Measurements from ENCODE around the gene CSNK2A1.
"Not testable (repeated sequence)": the region's sequence is repeated elsewhere in the genome, so short reads cannot be mapped to it uniquely, and the experiment has no call there.

CSNK2A1 gene

GRCh38 chr20:461254-462198, 82.1 kb downstream of the CSNK2A1 start:
- Histone ChIP-seq H3K4me3 (ENCODE audit: low read depth, low read length) (peak overlapping the region; percentile 86), H3K36me3 (ENCODE audit: control insufficient read depth, insufficient read depth, low read length) (no peaks in the 10 kb centered on the region), H3K27me3 (ENCODE audit: control insufficient read depth, insufficient read depth, low read length) (peaks cover 22% of the 10 kb centered on the region), H3K4me1 (ENCODE audit: control insufficient read depth, insufficient read depth, low read length) (peaks cover 2% of the 10 kb centered on the region), H3K9me3 (ENCODE audit: control insufficient read depth, insufficient read depth, low read length) (no peaks in the 10 kb centered on the region), H3K9ac (ENCODE audit: low read depth, low read length) (peak overlapping the region; percentile 54)

- Histone ChIP-seq H3K27me3 (ENCODE audit: control insufficient read depth, insufficient read depth, low read length) (peaks cover 22% of the 10 kb centered on the region), H3K4me1 (ENCODE audit: control insufficient read depth, insufficient read depth, low read length) (peaks cover 2% of the 10 kb centered on the region), H3K9me3 (ENCODE audit: control insufficient read depth, insufficient read depth, low read length) (no peaks in the 10 kb centered on the region), H3K9ac (ENCODE audit: low read depth, low read length) (no peak overlapping the region), H3K4me3 (ENCODE audit: low read depth, low read length) (no peak overlapping the region), H3K36me3 (ENCODE audit: control insufficient read depth, insufficient read depth, low read length) (no peaks in the 10 kb centered on the region)
These were observed 82.9 kb downstream of the CSNK2A1 start for GRCh38 chr20:460707-461106.

GRCh38 chr20:460180-460579, 83.4 kb downstream of the CSNK2A1 start:
- Histone ChIP-seq H3K4me1 (ENCODE audit: control insufficient read depth, insufficient read depth, low read length) (peaks cover 2% of the 10 kb centered on the region), H3K36me3 (ENCODE audit: control insufficient read depth, insufficient read depth, low read length) (no peaks in the 10 kb centered on the region), H3K27me3 (ENCODE audit: control insufficient read depth, insufficient read depth, low read length) (peaks cover 21% of the 10 kb centered on the region), H3K9ac (ENCODE audit: low read depth, low read length) (no peak overlapping the region), H3K4me3 (ENCODE audit: low read depth, low read length) (no peak overlapping the region), H3K9me3 (ENCODE audit: control insufficient read depth, insufficient read depth, low read length) (no peaks in the 10 kb centered on the region)

- Histone ChIP-seq H3K36me3 (ENCODE audit: control insufficient read depth, insufficient read depth, low read length) (no peaks in the 10 kb centered on the region), H3K9ac (ENCODE audit: low read depth, low read length) (no peak overlapping the region), H3K27me3 (ENCODE audit: control insufficient read depth, insufficient read depth, low read length) (peaks cover 14% of the 10 kb centered on the region), H3K4me1 (ENCODE audit: control insufficient read depth, insufficient read depth, low read length) (peaks cover 2% of the 10 kb centered on the region), H3K4me3 (ENCODE audit: low read depth, low read length) (no peak overlapping the region), H3K9me3 (ENCODE audit: control insufficient read depth, insufficient read depth, low read length) (no peaks in the 10 kb centered on the region)
These were observed 84.8 kb downstream of the CSNK2A1 start for GRCh38 chr20:458776-459175.

GRCh38 chr20:454951-455350, 88.6 kb downstream of the CSNK2A1 start:
- H3K9me3 ChIP-seq (ENCODE audit: control insufficient read depth, insufficient read depth, low read length), result no peaks in the 10 kb centered on the region
- no peaks in the 10 kb centered on the region for H3K36me3 ChIP-seq (ENCODE audit: control insufficient read depth, insufficient read depth, low read length)
- no peaks in the 10 kb centered on the region for H3K4me1 ChIP-seq (ENCODE audit: control insufficient read depth, insufficient read depth, low read length)
- no peak overlapping the region for H3K4me3 ChIP-seq (ENCODE audit: low read depth, low read length)
- H3K9ac ChIP-seq (ENCODE audit: low read depth, low read length), result no peak overlapping the region
- H3K27me3 ChIP-seq (ENCODE audit: control insufficient read depth, insufficient read depth, low read length), result no peaks in the 10 kb centered on the region

GRCh38 chr20:452021-452420, 91.6 kb downstream of the CSNK2A1 start:
- not testable (repeated sequence) for H3K36me3 ChIP-seq (ENCODE audit: control insufficient read depth, insufficient read depth, low read length); H3K9ac ChIP-seq (ENCODE audit: low read depth, low read length); H3K9me3 ChIP-seq (ENCODE audit: control insufficient read depth, insufficient read depth, low read length); H3K27me3 ChIP-seq (ENCODE audit: control insufficient read depth, insufficient read depth, low read length); H3K4me1 ChIP-seq (ENCODE audit: control insufficient read depth, insufficient read depth, low read length); H3K4me3 ChIP-seq (ENCODE audit: low read depth, low read length)

- no peak overlapping the region for H3K9ac ChIP-seq (ENCODE audit: low read depth, low read length)
- no peaks in the 10 kb centered on the region for H3K27me3 ChIP-seq (ENCODE audit: control insufficient read depth, insufficient read depth, low read length)
- H3K9me3 ChIP-seq (ENCODE audit: control insufficient read depth, insufficient read depth, low read length), result no peaks in the 10 kb centered on the region
- no peak overlapping the region for H3K4me3 ChIP-seq (ENCODE audit: low read depth, low read length)
- H3K4me1 ChIP-seq (ENCODE audit: control insufficient read depth, insufficient read depth, low read length), result no peaks in the 10 kb centered on the region
- peaks cover 13% of the 10 kb centered on the region for H3K36me3 ChIP-seq (ENCODE audit: control insufficient read depth, insufficient read depth, low read length)
These were observed 97.9 kb downstream of the CSNK2A1 start for GRCh38 chr20:445514-446336.

- Histone ChIP-seq H3K36me3 (ENCODE audit: control insufficient read depth, insufficient read depth, low read length) (peaks cover 20% of the 10 kb centered on the region), H3K9ac (ENCODE audit: low read depth, low read length) (no peak overlapping the region), H3K9me3 (ENCODE audit: control insufficient read depth, insufficient read depth, low read length) (no peaks in the 10 kb centered on the region), H3K27me3 (ENCODE audit: control insufficient read depth, insufficient read depth, low read length) (no peaks in the 10 kb centered on the region), H3K4me1 (ENCODE audit: control insufficient read depth, insufficient read depth, low read length) (no peaks in the 10 kb centered on the region), H3K4me3 (ENCODE audit: low read depth, low read length) (no peak overlapping the region)
These were observed 98.6 kb downstream of the CSNK2A1 start for GRCh38 chr20:444862-445426.

GRCh38 chr20:444117-444516, 99.5 kb downstream of the CSNK2A1 start:
- Histone ChIP-seq H3K36me3 (ENCODE audit: control insufficient read depth, insufficient read depth, low read length) (peaks cover 26% of the 10 kb centered on the region), H3K4me1 (ENCODE audit: control insufficient read depth, insufficient read depth, low read length) (no peaks in the 10 kb centered on the region), H3K9me3 (ENCODE audit: control insufficient read depth, insufficient read depth, low read length) (no peaks in the 10 kb centered on the region), H3K9ac (ENCODE audit: low read depth, low read length) (no peak overlapping the region), H3K4me3 (ENCODE audit: low read depth, low read length) (no peak overlapping the region), H3K27me3 (ENCODE audit: control insufficient read depth, insufficient read depth, low read length) (no peaks in the 10 kb centered on the region)

GRCh38 chr20:443223-443775, 100.3 kb downstream of the CSNK2A1 start:
- Histone ChIP-seq H3K9ac (ENCODE audit: low read depth, low read length) (no peak overlapping the region), H3K27me3 (ENCODE audit: control insufficient read depth, insufficient read depth, low read length) (no peaks in the 10 kb centered on the region), H3K36me3 (ENCODE audit: control insufficient read depth, insufficient read depth, low read length) (peaks cover 30% of the 10 kb centered on the region), H3K9me3 (ENCODE audit: control insufficient read depth, insufficient read depth, low read length) (no peaks in the 10 kb centered on the region), H3K4me1 (ENCODE audit: control insufficient read depth, insufficient read depth, low read length) (no peaks in the 10 kb centered on the region), H3K4me3 (ENCODE audit: low read depth, low read length) (no peak overlapping the region)

- peaks cover 8% of the 10 kb centered on the region for H3K27me3 ChIP-seq (ENCODE audit: control insufficient read depth, insufficient read depth, low read length)
- H3K4me3 ChIP-seq (ENCODE audit: low read depth, low read length), result no peak overlapping the region
- H3K9ac ChIP-seq (ENCODE audit: low read depth, low read length), result no peak overlapping the region
- no peaks in the 10 kb centered on the region for H3K4me1 ChIP-seq (ENCODE audit: control insufficient read depth, insufficient read depth, low read length)
- H3K36me3 ChIP-seq (ENCODE audit: control insufficient read depth, insufficient read depth, low read length), result peaks cover 45% of the 10 kb centered on the region
- H3K9me3 ChIP-seq (ENCODE audit: control insufficient read depth, insufficient read depth, low read length), result no peaks in the 10 kb centered on the region
These were observed 103.0 kb downstream of the CSNK2A1 start for GRCh38 chr20:440636-441035.

Data from iPS-15b (cell line).